Stomach (tissue), 9 donors: ENCODE results near the gene SLC6A18. TPM values are rescaled to one million over a fixed set of nuclear protein-coding genes. Genes with fewer than 3 reads are reported as not detected.
A peak's percentile ranks its signal among the peaks of the same experiment; 100 is the strongest.
"Not testable (repeated sequence)": the region's sequence is repeated elsewhere in the genome, so short reads cannot be mapped to it uniquely, and the experiment has no call there.

Source experiments
- DNase-seq, 2 donors: peaks; one replicate each; pipeline versions ENCODE4 v3.0.0 to v3.0.0-alpha.2; 2013 to 2019
- H3K27ac ChIP-seq, 5 donors: fragments of 200-600 bp in 4 of 5; sonication (generic) in 4 of 5; one replicate each; pipeline ENCODE4 v1.5.1; 2013 to 2019; ENCODE audit warnings: mild to moderate bottlenecking in 1 of 5, moderate library complexity in 1 of 5
- H3K27me3 ChIP-seq, 3 donors: fragments of 200-600 bp; sonication (generic); one replicate each; pipeline ENCODE4 v1.5.1; 2017 to 2019; ENCODE audit warnings: mixed run types in 1 of 3
- H3K36me3 ChIP-seq, 4 donors: fragments of 200-600 bp; sonication (generic); 1 replicate in 3 of 4; 2 replicates in 1 of 4; pipeline ENCODE4 v1.5.1; 2016 to 2019
- H3K4me1 ChIP-seq, 4 donors: fragments of 200-600 bp; sonication (generic); one replicate each; pipeline ENCODE4 v1.5.1; 2016 to 2019
- H3K4me3 ChIP-seq, 4 donors: fragments of 200-600 bp; sonication (generic) in 3 of 4; one replicate each; pipeline ENCODE4 v1.5.1; 2016 to 2019; ENCODE audit warnings: mild to moderate bottlenecking in 1 of 4
- H3K9me3 ChIP-seq, 4 donors: fragments of 200-600 bp; sonication (generic); one replicate each; pipeline ENCODE4 v1.5.1; 2016 to 2019
- CTCF ChIP-seq, 7 experiments: fragments of 450-650 bp in 4 of 7; fragments of 200-600 bp in 3 of 7; sonication (generic) in 3 of 7; IDR thresholded peaks; one replicate each; pipeline ENCODE4 v1.5.1; 2016 to 2019; ENCODE audit warnings: antibody characterized with exemption in 7 of 7, control low read depth in 2 of 7, mild to moderate bottlenecking in 1 of 7
- EP300 ChIP-seq: sonication (generic); formaldehyde crosslinking; IDR thresholded peaks from one replicate; pipeline ENCODE4 v1.6.1; 2017; ENCODE audit warnings: antibody characterized with exemption
- POLR2A ChIP-seq, 4 donors: fragments of 450-650 bp; IDR thresholded peaks; one replicate each; pipeline ENCODE4 v1.6.1; 2016; ENCODE audit warnings: antibody characterized with exemption in 4 of 4, control low read depth in 2 of 4, mild to moderate bottlenecking in 1 of 4, moderate library complexity in 1 of 4
- POLR2AphosphoS5 ChIP-seq, 3 donors: sonication (generic); formaldehyde crosslinking; IDR thresholded peaks; one replicate each; pipeline ENCODE4 v1.6.1; 2016; ENCODE audit warnings: antibody characterized with exemption in 3 of 3
- WGBS, 5 donors: extraction: QIAGEN DNeasy Blood & Tissue Kit in 3 of 5; methylation state at CpG; one replicate each; pipeline versions ENCODE4 v1.1.5 to v1.1.7; 2013 to 2018; 5-methylcytosine and 5-hydroxymethylcytosine counted together
- intact Hi-C: fragments of 100-400 bp; cut with DNase I; formaldehyde crosslinking; loops from one replicate; pipeline ENCODE4 v1.15.1; 2023; ENCODE audit warnings: low total_unique reads
- polyA plus RNA-seq, 3 donors: library from polyadenylated mRNA; stranded (reverse); fragments of 200-250 nt; gene quantifications; one replicate each; pipeline ENCODE4 v1.2.3, GENCODE V29; 2013
- total RNA-seq, 5 donors: library from RNA; depleted of rRNA; stranded (reverse); fragments of >200 nt; gene quantifications; one replicate each; pipeline versions ENCODE4 v1.1.0 to v1.2.3, GENCODE V29; 2014 to 2016
- donor health status: healthy with polysubstance abuse.
- donor health status: Bipolar disorder and iron deficiency.
- donor health status: healthy.

Gene SLC6A18
- total and polyA plus RNA-seq, 8 donors, result not detected

GRCh38 chr5:1281038-1281882 lies 56.1 kb downstream of the SLC6A18 start:
- intact Hi-C loops, result no loop called here
- 82 to 93% (median 90%) methylated on average over 11 to 16 of the region's 16 CpGs for WGBS, 5 donors
- no peak overlapping the region for H3K4me3 ChIP-seq
- H3K27ac ChIP-seq, result no peak overlapping the region
- DNase-seq, result no peak
- peaks cover 0 to 9% (median 3%) of the 10 kb centered on the region in 4 donors for H3K9me3 ChIP-seq
- H3K27me3 ChIP-seq, result no peaks in the 10 kb centered on the region
- no peaks in the 10 kb centered on the region for H3K4me1 ChIP-seq
- H3K36me3 ChIP-seq, result no peaks in the 10 kb centered on the region
- TF ChIP-seq EP300, result no peak
- no peak for TF ChIP-seq POLR2AphosphoS5 (IDR thresholded peaks at IDR 0.05)
- TF ChIP-seq CTCF (IDR thresholded peaks at IDR 0.05), result no peak
- TF ChIP-seq POLR2A (IDR thresholded peaks at IDR 0.05), result no peak

- Histone ChIP-seq H3K9me3 (peaks cover 0 to 9% (median 3%) of the 10 kb centered on the region in 4 donors), H3K36me3 (no peaks in the 10 kb centered on the region), H3K4me1 (no peaks in the 10 kb centered on the region), H3K27ac (no peak overlapping the region), H3K27me3 (no peaks in the 10 kb centered on the region), H3K4me3 (no peak overlapping the region)
- TF ChIP-seq CTCF (IDR thresholded peaks at IDR 0.05), result no peak
- DNase-seq, result peak; percentile 17 to 63
- intact Hi-C loops, result no loop called here
- WGBS, 5 donors, result 73 to 85% (median 83%) methylated on average over 24 to 37 of the region's 37 CpGs
Observed at GRCh38 chr5:1282131-1282992, 57.2 kb downstream of the SLC6A18 start.

- H3K36me3 ChIP-seq, H3K27me3 ChIP-seq, H3K4me3 ChIP-seq, H3K27ac ChIP-seq, H3K4me1 ChIP-seq, intact Hi-C loops, DNase-seq: not testable (repeated sequence)
- peaks cover 0 to 11% (median 4%) of the 10 kb centered on the region in 4 donors for H3K9me3 ChIP-seq
- 88 to 95% (median 94%) methylated on average over 27 to 40 of the region's 40 CpGs for WGBS, 5 donors
Observed at GRCh38 chr5:1282993-1283728, 58.0 kb downstream of the SLC6A18 start.

GRCh38 chr5:1283729-1284041 lies 58.5 kb downstream of the SLC6A18 start:
- H3K27me3 ChIP-seq, DNase-seq, H3K36me3 ChIP-seq, H3K4me1 ChIP-seq, intact Hi-C loops, H3K4me3 ChIP-seq, H3K27ac ChIP-seq: not testable (repeated sequence)
- WGBS, 5 donors, result 91 to 93% (median 92%) methylated on average over 11 to 16 of the region's 16 CpGs
- peaks cover 0 to 13% (median 7%) of the 10 kb centered on the region in 4 donors for H3K9me3 ChIP-seq

GRCh38 chr5:1284336-1284970 lies 59.3 kb downstream of the SLC6A18 start:
- DNase-seq, H3K27ac ChIP-seq, H3K36me3 ChIP-seq, H3K4me3 ChIP-seq, H3K4me1 ChIP-seq, intact Hi-C loops, H3K27me3 ChIP-seq: not testable (repeated sequence)
- WGBS, 5 donors, result 78 to 93% (median 89%) methylated on average over 21 to 27 of the region's 27 CpGs
- H3K9me3 ChIP-seq, result peaks cover 0 to 11% (median 5%) of the 10 kb centered on the region in 4 donors
